IMR-90 (cell line): ENCODE data around the gene SCRN2. TPM values are rescaled to one million over a fixed set of nuclear protein-coding genes. Genes with fewer than 3 reads are reported as not detected.

ENCODE experiments used
- ATAC-seq: fragments of 200-7000 bp; cut with Tn5 transposase; 2 replicates; pipeline ENCODE4 v1.9.1; 2020; ENCODE audit warnings: low read depth, mild to moderate bottlenecking, moderate library complexity
- BruUV-seq: library from RNA; stranded (reverse); fragments of 400-500 nt; replicated peaks from 2 replicates; lab custom pipeline; 2021; lab: Mats Ljungman, UMichigan
- CTCF ChIA-PET: fragments of 300-600 bp; formaldehyde crosslinking; extraction: SDS; loops from one replicate; lab custom pipeline; 2021; ENCODE audit warnings: antibody characterized with exemption; lab: Yijun Ruan, JAX
- POLR2A ChIA-PET: fragments of 300-600 bp; sonication (Branson Sonifier 250); formaldehyde crosslinking; loops from one replicate; lab custom pipeline; 2022; ENCODE audit warnings: antibody characterized with exemption; ENCODE audit not compliant: unreplicated experiment; lab: Charles Lee
- DNase-seq: peaks from one replicate; pipeline ENCODE4 v3.0.0; 2013
- H2AFZ ChIP-seq: replicated peaks from 2 replicates; pipeline ENCODE3; 2013; ENCODE audit warnings: low read length, mild to moderate bottlenecking; ENCODE audit not compliant: poor library complexity
- H2AK5ac ChIP-seq: 2 replicates; pipeline ENCODE4 v1.6.1; 2013; ENCODE audit warnings: low read depth, low read length, inconsistent platforms
- H2AK9ac ChIP-seq: replicated peaks from 2 replicates; pipeline ENCODE3; 2013; ENCODE audit warnings: mild to moderate bottlenecking, low read depth, low read length, moderate library complexity; ENCODE audit not compliant: poor library complexity
- H2BK120ac ChIP-seq: 2 replicates; pipeline ENCODE4 v1.6.1; 2013; ENCODE audit warnings: low read depth, low read length, inconsistent platforms
- H2BK15ac ChIP-seq: 3 replicates; pipeline ENCODE4 v1.6.1; 2013; ENCODE audit warnings: low read depth, low read length, inconsistent platforms
- H2BK20ac ChIP-seq: 2 replicates; pipeline ENCODE4 v1.6.1; 2013; ENCODE audit warnings: low read depth, mild to moderate bottlenecking, inconsistent platforms, low read length, moderate library complexity
- H2BK5ac ChIP-seq: 2 replicates; pipeline ENCODE4 v1.6.1; 2013; ENCODE audit warnings: mild to moderate bottlenecking, low read depth, low read length, inconsistent platforms; ENCODE audit not compliant: poor library complexity, severe bottlenecking
- H3K14ac ChIP-seq: replicated peaks from 2 replicates; pipeline ENCODE4 v1.6.1; 2013; ENCODE audit warnings: low read depth, low read length, inconsistent platforms
- H3K18ac ChIP-seq: 2 replicates; pipeline ENCODE4 v1.6.1; 2013; ENCODE audit warnings: low read depth, low read length, control low read depth
- H3K23ac ChIP-seq: 2 replicates; pipeline ENCODE4 v1.6.1; 2013; ENCODE audit warnings: low read depth, low read length, inconsistent platforms
- H3K27ac ChIP-seq: 2 replicates; pipeline ENCODE4 v1.5.1; 2013; ENCODE audit warnings: mild to moderate bottlenecking, control low read depth, low read length; ENCODE audit not compliant: insufficient read depth
- H3K27me3 ChIP-seq: 2 replicates; pipeline ENCODE4 v1.6.1; 2013; ENCODE audit warnings: low read length; ENCODE audit not compliant: control insufficient read depth, insufficient read depth
- H3K36me3 ChIP-seq: 2 replicates; pipeline ENCODE4 v1.6.1; 2013; ENCODE audit warnings: low read length, mixed read lengths; ENCODE audit not compliant: control insufficient read depth, insufficient read depth
- H3K4ac ChIP-seq: 2 replicates; pipeline ENCODE4 v1.6.1; 2013; ENCODE audit warnings: low read depth, low read length, inconsistent platforms
- H3K4me1 ChIP-seq: 2 replicates; pipeline ENCODE4 v1.6.1; 2013; ENCODE audit warnings: low read length, mixed read lengths; ENCODE audit not compliant: control insufficient read depth, insufficient read depth
- H3K4me2 ChIP-seq: 2 replicates; pipeline ENCODE4 v1.6.1; 2013; ENCODE audit warnings: low read depth, mild to moderate bottlenecking, control low read depth, low read length, moderate library complexity
- H3K4me3 ChIP-seq: 2 replicates; pipeline ENCODE4 v1.5.1; 2013; ENCODE audit warnings: low read depth, mild to moderate bottlenecking, control low read depth, low read length, moderate library complexity; ENCODE audit not compliant: insufficient read depth
- H3K56ac ChIP-seq: 2 replicates; pipeline ENCODE4 v1.6.1; 2013; ENCODE audit warnings: low read length, inconsistent platforms; ENCODE audit not compliant: insufficient read depth; ENCODE audit errors: extremely low read depth
- H3K79me1 ChIP-seq, 2 experiments: 2 replicates each; pipeline ENCODE4 v1.6.1; 2013; ENCODE audit warnings: low read length in 2 of 2, inconsistent platforms in 1 of 2, low read depth in 1 of 2
- H3K9ac ChIP-seq: 2 replicates; pipeline ENCODE4 v1.6.1; 2013; ENCODE audit warnings: low read depth, low read length, control low read depth
- H3K9me1 ChIP-seq: 2 replicates; pipeline ENCODE4 v1.6.1; 2013; ENCODE audit warnings: low read length, inconsistent platforms; ENCODE audit not compliant: insufficient read depth
- H3K9me3 ChIP-seq: 2 replicates; pipeline ENCODE4 v1.6.1; 2013; ENCODE audit warnings: low read length; ENCODE audit not compliant: control insufficient read depth, insufficient read depth
- H4K20me1 ChIP-seq: 2 replicates; pipeline ENCODE4 v1.6.1; 2013; ENCODE audit warnings: low read length, inconsistent platforms; ENCODE audit not compliant: insufficient read depth
- H4K5ac ChIP-seq: 2 replicates; pipeline ENCODE4 v1.6.1; 2013; ENCODE audit warnings: mild to moderate bottlenecking, low read depth, low read length, control low read depth
- H4K8ac ChIP-seq, 2 experiments: 2 replicates each; pipeline ENCODE4 v1.6.1; 2013; ENCODE audit warnings: low read depth in 2 of 2, low read length in 2 of 2, control low read depth in 1 of 2, inconsistent platforms in 1 of 2
- H4K91ac ChIP-seq: 2 replicates; pipeline ENCODE4 v1.6.1; 2013; ENCODE audit warnings: low read depth, low read length, inconsistent platforms; ENCODE audit not compliant: insufficient read depth
- BHLHE40 ChIP-seq: fragments of 150-350 bp; IDR thresholded peaks from 2 replicates; pipeline ENCODE4 v1.6.1; 2016; ENCODE audit warnings: mild to moderate bottlenecking, low read depth, low read length
- FOS ChIP-seq: fragments of 150-350 bp; IDR thresholded peaks from 2 replicates; pipeline ENCODE4 v1.6.1; 2016; ENCODE audit warnings: low read depth, low read length
- POLR2A ChIP-seq: IDR thresholded peaks from 2 replicates; pipeline ENCODE4 v1.6.1; 2012; ENCODE audit warnings: mild to moderate bottlenecking, low read depth, low read length
- WGBS, 2 experiments: methylation state at CpG; one replicate each; pipeline versions ENCODE4 v1.1.5 to v1.1.7; 2013; ENCODE audit warnings: missing lambda C conversion rate in 2 of 2; ENCODE audit not compliant: insufficient read length in 1 of 2; ENCODE audit errors: extremely low coverage in 2 of 2; 5-methylcytosine and 5-hydroxymethylcytosine counted together
- dilution Hi-C: fragments of 300-500 bp; cut with HindIII; formaldehyde crosslinking; loops from one replicate; pipeline ENCODE4 v1.14.3; 2018; ENCODE audit warnings: low sequenced_read_pairs; ENCODE audit not compliant: unreplicated experiment
- in situ Hi-C: fragments of 300-500 bp; cut with MboI; formaldehyde crosslinking; loops from 3 replicates; pipeline ENCODE4 v1.14.3; 2019; ENCODE audit warnings: low sequenced_read_pairs, inconsistent platforms, mixed read lengths
- intact Hi-C: fragments of 100-400 bp; cut with micrococcal nuclease; formaldehyde crosslinking; loops from 2 replicates; pipeline ENCODE4 v1.10.0; 2022
- polyA plus RNA-seq, 3 experiments: library from polyadenylated mRNA; depleted of rRNA; stranded (reverse); fragments of >200 nt; gene quantifications; 2 replicates each; pipeline ENCODE4 v1.2.3, GENCODE V29; 2012; ENCODE audit warnings: low replicate concordance in 1 of 3
- total RNA-seq: library from RNA; depleted of rRNA; stranded (reverse); fragments of >200 nt; gene quantifications from 2 replicates; pipeline ENCODE4 v1.2.3, GENCODE V29; 2012

The SCRN2 gene
- total and polyA plus RNA-seq, 2 of the 4 experiments (the other 2 are of a cell fraction), result 17.2 to 31.0 TPM

DNA sequence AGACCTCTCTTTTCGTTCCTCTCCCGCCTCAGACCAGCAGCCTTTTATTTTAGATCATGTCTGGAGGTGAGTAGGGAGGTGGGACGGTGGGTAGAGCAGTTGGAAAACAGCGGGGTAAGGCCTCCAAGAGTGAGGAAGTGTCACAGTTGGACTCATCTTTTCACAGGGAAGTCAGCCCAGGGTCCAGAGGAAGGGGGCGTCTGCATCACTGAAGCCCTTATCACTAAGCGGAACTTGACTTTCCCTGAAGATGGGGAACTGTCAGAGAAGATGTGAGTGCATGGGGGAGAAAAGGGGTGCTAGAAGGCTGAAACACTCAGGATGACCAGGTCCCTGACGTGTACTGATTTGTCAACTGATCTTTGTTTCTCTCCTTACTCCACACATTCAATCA lies 9.1 kb downstream of the SCRN2 start:
- Histone ChIP-seq H2BK15ac (no peak overlapping the region), H3K4me1 (peaks cover 6% of the 10 kb centered on the region), H3K4me3 (peak overlapping the region; percentile 40), H2BK5ac (no peak overlapping the region), H3K27me3 (no peaks in the 10 kb centered on the region), H3K23ac (0 out of 2 replicates have a peak overlapping the region, but pooled peaks have one; percentile 21), H2BK120ac (no peak overlapping the region), H4K91ac (no peak overlapping the region), H4K20me1 (peaks cover 3% of the 10 kb centered on the region; the same call in 1 of the 2 replicates), H3K56ac (no peak overlapping the region), H3K27ac (no peak overlapping the region), H3K36me3 (peaks cover 13% of the 10 kb centered on the region), H4K5ac (0 out of 2 replicates have a peak overlapping the region, but pooled peaks have one; percentile 27), H2BK20ac (no peak overlapping the region), H3K9ac (peak overlapping the region; percentile 22), H3K9me1 (peaks cover 13% of the 10 kb centered on the region), H2AK5ac (no peak overlapping the region; the same call in 1 of the 2 replicates), H3K4ac (peak overlapping the region; percentile 2; the same call in 1 of the 2 replicates), H3K4me2 (peak overlapping the region; percentile 96), H3K9me3 (no peaks in the 10 kb centered on the region), H3K14ac (peak overlapping the region; percentile 86), H2AFZ (peak overlapping the region; percentile 92), H3K18ac (no peak overlapping the region), H4K8ac (peak overlapping the region; percentile 1 to 82; a peak in 3 of 4 replicates), H3K79me1 (peaks cover 17 to 28% of the 10 kb centered on the region in 2 experiments), H2AK9ac (peak overlapping the region; percentile 6)
- WGBS, 2 experiments, result 88% methylated on average over 1 of the region's 7 CpGs; no CpG with 5 or more reads in 1 of the 2 experiments
- CTCF ChIA-PET, result interaction anchor here (0.5 to 1.2 kb wide), 3 partner anchors 9 to 169 kb away, joined by 3 to 7 read pairs (median 3); no protein-coding TSS in a partner anchor
- dilution Hi-C loops (no loop called here), in situ Hi-C loops (no loop called here), intact Hi-C loops (no loop called here)
- TF ChIP-seq POLR2A (no peak), FOS (no peak), BHLHE40 (no peak)
- BruUV-seq, result no TSS peak
- no peak for DNase-seq
- POLR2A ChIA-PET, result interaction anchor here (0.6 to 1.0 kb wide), 4 partner anchors 10 to 472 kb away, joined by 3 to 7 read pairs (median 5); partner anchors contain the start of gene OSBPL7
- ATAC-seq, result peak; percentile 8
